Limb (tissue), 2 donors: ENCODE results near the gene TLE4.

ENCODE experiments used
- DNase-seq, 2 donors: peaks; one replicate each; pipeline ENCODE4 v3.0.0-alpha.2; 2016; ENCODE audit errors: extremely low spot score in 2 of 2

Gene TLE4

DNA sequence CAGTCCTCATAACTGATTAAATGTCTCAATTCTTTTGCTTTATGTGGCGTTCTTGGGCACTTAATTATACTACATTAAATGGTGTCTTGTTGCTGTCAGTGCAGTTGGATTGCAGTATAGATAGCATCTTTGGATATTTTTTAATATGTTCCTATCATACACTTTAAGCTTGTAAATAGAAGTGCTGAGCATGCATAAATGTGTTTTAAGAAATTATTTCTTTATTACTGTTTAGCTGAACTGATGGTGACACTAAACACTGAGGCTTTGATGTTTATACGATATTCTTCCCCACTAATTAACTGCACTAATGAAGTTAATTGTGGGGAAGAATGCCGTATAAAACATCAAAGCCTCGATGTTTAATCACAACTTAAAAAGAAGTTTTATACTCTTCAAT lies 116.6 kb downstream of the TLE4 start:
- no peak for DNase-seq

GRCh38 chr9:79689576-79689975 lies 117.8 kb downstream of the TLE4 start:
- no peak for DNase-seq

DNA sequence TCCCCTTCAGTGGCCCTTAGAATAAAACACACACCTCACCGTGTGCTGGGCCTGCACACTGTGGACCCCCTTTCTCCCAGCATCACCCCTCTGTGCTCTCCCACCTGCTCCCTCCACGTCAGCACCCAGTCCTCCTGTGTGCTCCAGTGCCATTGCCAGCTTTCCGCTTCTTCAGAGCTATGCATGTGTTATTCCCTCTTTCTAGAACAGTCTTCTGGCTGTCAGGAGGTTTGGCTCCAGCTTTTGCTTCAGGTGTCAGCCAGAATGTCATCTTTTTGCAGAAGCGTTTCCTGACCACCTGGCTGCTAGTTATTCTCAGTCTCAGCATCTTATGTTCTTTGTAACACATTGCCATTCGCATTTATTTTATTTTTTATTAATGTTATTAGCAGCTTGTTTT lies 119.7 kb downstream of the TLE4 start:
- DNase-seq, result no peak

DNA sequence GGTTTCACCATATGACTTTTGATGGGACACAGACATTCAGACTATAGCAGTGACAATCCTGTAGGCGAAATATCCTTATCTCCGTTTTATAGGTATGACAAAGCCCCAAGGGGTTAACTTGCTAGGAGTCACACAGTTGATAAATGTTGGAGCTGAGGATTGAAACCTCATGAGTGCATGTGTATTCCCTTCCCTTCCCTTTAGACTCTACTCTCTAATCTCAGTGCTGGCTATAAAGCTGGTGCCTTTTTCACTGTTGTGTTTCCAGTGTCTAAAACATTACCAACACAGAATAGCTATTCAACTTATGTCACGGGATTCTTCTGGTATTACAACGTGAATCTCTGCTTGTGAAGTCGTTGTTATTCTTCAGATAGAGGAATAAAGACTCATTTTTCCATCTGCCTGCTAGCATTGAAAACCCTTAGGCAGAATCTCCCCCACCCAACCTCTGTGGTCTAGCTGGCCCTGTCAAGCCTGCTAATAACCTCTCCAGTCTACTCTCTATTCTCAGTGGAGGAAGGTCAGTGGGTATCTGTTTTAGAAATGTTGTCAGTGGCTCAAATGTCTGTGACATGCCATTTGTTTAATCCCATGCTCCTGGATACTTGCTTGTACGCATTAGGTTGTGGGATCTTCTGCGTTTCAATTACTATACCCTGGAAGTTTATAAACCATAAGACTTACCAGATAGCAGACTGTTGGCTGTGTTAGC lies 121.2 kb downstream of the TLE4 start:
- no peak for DNase-seq

GRCh38 chr9:79693750-79694149 lies 122.0 kb downstream of the TLE4 start:
- no peak for DNase-seq

- no peak for DNase-seq
Measured at GRCh38 chr9:79694208-79694607, 122.4 kb downstream of the TLE4 start.

GRCh38 chr9:79694676-79695400 lies 123.1 kb downstream of the TLE4 start:
- no peak for DNase-seq

- no peak for DNase-seq
Measured at GRCh38 chr9:79695531-79696175, 123.9 kb downstream of the TLE4 start.

DNA sequence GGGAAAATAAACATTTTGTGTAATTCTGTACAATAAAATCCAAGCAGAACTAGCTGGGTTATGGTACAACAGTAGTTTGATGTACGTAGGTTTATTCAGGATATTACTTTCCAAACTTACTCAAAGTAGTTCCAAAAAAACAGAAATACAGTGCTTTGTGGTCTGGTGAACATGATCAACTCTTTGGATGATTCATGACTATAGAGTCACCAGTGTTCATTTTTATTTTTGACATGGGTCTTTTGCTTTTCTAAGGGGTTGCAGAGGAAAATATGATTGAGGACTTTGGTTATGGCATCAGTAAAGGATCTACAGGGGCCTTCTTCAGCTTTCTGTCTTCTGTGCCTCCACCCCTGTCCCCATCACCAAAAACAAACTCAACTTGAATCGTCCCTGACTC lies 127.2 kb downstream of the TLE4 start:
- DNase-seq, result no peak

GRCh38 chr9:79699479-79699878 lies 127.7 kb downstream of the TLE4 start:
- DNase-seq, result no peak

DNA sequence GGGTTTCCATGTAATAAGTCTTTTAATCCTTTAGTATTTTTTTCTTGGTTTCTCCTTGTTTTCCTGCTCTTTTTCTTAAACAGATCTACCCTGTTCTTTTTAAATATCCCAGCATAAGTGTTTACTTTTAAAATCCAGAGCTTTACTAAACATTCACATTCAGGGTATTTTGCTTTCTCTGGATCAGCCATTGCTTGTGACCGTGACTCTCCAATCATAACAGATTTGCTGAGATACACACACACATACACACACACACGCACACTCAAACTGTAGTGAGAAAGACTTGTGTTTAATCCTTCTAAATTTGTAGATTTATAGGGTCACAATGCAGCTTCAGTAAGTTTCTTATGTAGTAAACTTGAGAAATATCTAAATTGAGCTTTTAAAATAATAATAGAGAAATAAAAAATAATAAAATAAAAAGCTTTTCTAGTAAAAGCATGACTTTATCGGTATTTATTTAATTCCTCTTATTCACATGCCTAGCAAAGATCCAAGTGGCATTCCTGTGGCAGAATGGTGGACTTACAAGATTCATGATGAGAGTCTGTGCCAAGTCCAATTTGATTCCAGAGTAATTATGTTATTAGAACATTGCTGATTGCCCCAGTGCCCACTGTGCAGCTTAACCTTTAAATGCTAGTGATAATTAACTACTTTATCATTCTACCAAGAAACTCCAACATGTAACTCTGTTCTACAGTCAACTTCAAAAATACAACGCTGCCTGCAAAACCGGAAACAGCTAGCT lies 129.0 kb downstream of the TLE4 start:
- no peak for DNase-seq

GRCh38 chr9:79701651-79702050 lies 129.9 kb downstream of the TLE4 start:
- no peak for DNase-seq

DNA sequence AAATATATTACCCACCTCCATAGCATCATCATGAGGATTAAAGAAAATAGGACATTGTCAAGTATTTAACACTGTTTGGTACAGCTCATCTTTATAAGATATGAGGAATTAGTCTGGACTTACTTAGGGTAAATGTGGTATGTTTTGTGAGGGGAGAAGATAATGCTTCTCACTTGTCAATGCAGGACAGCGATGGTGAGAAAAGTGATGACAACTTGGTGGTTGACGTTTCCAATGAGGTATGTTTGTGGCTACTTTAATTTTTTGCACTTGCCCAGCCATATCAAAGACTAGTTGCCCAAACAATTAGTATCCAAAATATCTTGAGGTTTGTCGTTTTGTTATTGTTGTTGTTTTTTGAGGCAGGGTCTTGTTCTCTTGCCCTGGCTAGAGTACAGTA lies 133.9 kb downstream of the TLE4 start:
- no peak for DNase-seq

DNA sequence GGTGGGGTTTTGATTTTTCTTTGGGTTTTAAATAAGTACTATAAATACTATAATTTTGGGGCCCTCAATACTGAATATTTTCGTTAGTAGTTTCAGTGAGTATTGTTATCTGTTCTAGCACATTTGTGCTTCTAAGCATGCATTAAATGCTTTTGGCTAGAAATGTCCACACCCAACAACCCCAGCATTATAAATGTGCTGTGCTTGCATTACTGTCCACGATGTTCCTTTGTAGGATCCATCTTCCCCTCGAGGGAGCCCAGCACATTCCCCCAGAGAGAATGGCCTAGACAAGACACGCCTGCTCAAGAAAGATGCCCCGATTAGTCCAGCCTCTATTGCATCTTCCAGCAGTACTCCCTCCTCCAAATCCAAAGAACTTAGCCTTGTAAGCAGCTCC lies 134.7 kb downstream of the TLE4 start:
- DNase-seq, result no peak

DNA sequence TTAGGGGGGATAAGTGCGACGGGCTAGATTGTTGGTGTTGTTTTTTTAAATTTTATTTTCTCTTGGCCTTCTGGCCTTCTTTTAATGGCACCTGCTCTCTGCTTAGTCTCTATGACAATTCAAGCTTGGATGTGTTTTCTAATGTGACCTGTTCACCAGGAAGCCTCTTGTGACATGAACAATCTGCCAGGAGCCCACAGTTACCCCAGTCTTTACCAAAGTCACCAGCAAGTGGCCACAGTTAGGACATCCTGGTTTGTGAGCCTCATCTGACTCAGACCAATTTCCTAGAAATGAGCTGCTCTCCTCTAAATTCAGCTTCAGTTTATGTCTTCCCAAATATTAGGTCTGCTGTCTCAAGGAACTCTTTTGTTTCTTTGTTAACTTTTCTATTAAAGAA lies 135.8 kb downstream of the TLE4 start:
- DNase-seq, result no peak

- no peak for DNase-seq
Measured at GRCh38 chr9:79708541-79708940, 136.8 kb downstream of the TLE4 start.

DNA sequence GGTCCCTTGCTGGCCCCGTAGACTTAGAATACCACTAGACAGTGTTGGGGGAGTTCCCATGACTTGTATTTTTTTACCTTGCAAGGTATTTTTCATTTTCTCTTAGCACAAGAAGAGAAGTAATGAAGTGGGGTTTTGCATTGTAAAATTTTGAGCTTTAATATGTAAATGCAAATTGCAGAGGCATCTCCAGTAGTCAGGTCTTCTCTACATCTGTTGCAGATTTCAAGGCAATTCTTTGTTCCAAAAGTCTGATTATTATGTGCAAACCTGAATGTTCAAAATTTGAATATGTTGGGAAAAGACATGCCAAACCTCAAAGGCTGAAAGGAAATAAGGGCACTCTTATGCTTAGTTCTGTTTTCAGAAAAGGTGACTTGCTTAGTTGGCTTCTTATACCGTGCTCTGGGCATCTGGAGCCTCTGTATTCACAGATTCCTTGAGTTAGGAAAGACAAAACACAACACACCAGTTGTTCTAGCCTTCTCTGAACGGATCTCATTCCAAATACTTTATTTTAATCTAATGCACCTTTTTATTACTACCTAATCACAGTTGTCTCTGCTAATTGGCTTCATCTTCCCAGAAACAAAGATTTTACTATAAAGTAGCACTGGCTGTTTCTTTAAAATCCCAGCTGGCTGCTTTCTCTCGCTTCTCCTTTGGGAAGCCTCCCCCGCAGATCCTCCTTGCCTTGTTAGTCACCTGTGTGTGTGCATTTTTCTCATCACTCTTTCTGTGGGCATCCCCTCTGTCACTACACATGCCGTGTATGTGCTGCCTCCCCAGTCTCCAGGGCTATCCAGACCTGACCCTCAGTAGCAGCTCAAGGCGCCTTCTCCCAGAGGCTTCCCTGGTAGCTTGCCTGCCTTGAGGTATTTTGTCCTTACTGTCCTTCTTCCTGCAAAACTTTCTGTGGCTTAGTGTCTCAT lies 138.2 kb downstream of the TLE4 start:
- no peak for DNase-seq

- no peak for DNase-seq
Measured at GRCh38 chr9:79711874-79712273, 140.1 kb downstream of the TLE4 start.

DNA sequence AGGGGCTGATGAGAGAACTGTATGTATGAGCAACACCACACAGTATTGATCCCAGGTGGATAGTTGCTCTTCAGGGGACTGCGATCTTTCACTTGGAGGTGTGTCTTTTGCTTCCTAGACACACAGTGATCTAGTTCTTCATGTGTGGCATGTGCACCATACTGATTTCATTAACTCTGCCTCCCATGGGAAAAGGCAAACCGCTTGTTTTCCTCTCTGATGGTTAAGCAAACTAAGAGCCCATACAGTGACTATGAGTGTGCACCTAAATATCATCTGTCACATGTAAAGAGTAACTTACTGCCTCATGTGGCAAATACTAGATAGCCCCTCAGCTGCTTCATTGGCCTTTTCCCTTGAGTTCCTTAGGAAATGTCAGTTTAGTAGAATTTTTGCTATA lies 147.3 kb downstream of the TLE4 start:
- DNase-seq, result no peak

- no peak for DNase-seq
Measured at GRCh38 chr9:79719989-79720388, 148.2 kb downstream of the TLE4 start.
